HCT116 (cell line): ENCODE measurements around the gene CACNA1E. TPM values are rescaled to one million over a fixed set of nuclear protein-coding genes. Genes with fewer than 3 reads are reported as not detected.

ENCODE experiments used
- ATF3 ChIP-seq: IDR thresholded peaks from 2 replicates; pipeline ENCODE4 v1.6.1; 2012
- CEBPB ChIP-seq: IDR thresholded peaks from 2 replicates; pipeline ENCODE4 v1.6.1; 2012; ENCODE audit warnings: low read depth
- CTCF ChIP-seq, 3 experiments: fragments of 200-600 bp in 1 of 3; sonication (generic) in 1 of 3; IDR thresholded peaks in 2 of 3; conservative IDR thresholded peaks in 1 of 3; 2 replicates each; pipeline ENCODE4 v1.5.1; 2012 to 2017; ENCODE audit warnings: low read depth in 2 of 3, low read length in 2 of 3, antibody characterized with exemption in 1 of 3, borderline replicate concordance in 1 of 3, control low read depth in 1 of 3, mild to moderate bottlenecking in 1 of 3, mixed read lengths in 1 of 3, mixed run types in 1 of 3, moderate library complexity in 1 of 3; ENCODE audit not compliant: insufficient read depth in 1 of 3
- POLR2A ChIP-seq: IDR thresholded peaks from 2 replicates; pipeline ENCODE4 v1.7.0; 2011; ENCODE audit warnings: borderline replicate concordance; ENCODE audit not compliant: insufficient read depth, insufficient read length; ENCODE audit errors: extremely low read depth
- RAD21 ChIP-seq: IDR thresholded peaks from 2 replicates; pipeline ENCODE4 v1.6.1; 2012; ENCODE audit warnings: low read depth, mild to moderate bottlenecking
- REST ChIP-seq: IDR thresholded peaks from 2 replicates; pipeline ENCODE4 v1.6.1; 2012; ENCODE audit warnings: low read depth
- TCF7L2 ChIP-seq: IDR thresholded peaks from 2 replicates; pipeline ENCODE4 v1.7.0; 2011; ENCODE audit warnings: borderline replicate concordance, inconsistent platforms; ENCODE audit not compliant: insufficient read depth, insufficient read length; ENCODE audit errors: extremely low read depth
- ZFX ChIP-seq: fragments of 450-650 bp; IDR thresholded peaks from 2 replicates; pipeline ENCODE4 v1.6.1; 2017
- total RNA-seq: library from RNA; stranded (reverse); gene quantifications from one replicate; pipeline ENCODE4 v1.2.1, GENCODE V29; 2021; ENCODE audit not compliant: unreplicated experiment
- TF ChIP-seq, protein P1 (sequence below): IDR thresholded peaks from 2 replicates; pipeline ENCODE4 v1.6.1; 2012

Gene CACNA1E
- total RNA-seq, 1 experiment from 2014 or later, result 0.02 TPM

DNA sequence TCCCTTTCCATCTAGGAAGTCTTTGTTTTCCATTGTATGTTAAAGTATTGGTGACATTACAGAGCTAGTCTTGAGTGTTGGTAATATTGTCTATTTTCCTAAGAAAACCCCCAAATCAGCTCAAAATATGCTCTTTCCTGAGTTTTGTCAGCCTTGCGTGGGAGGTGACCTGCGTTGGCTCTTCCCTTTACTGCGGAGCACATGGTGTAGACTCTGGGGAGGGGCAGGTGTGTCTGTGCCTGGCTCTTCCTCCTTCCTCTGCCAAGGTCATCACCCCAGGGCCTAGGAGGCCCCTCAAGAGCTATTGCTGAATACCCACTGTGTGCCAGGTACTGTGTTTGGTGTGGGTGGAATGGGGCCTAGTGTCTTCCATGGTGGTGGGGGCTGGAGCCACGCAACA, 33.4 kb downstream of the CACNA1E start (continued):
- no peak for TF ChIP-seq CTCF (IDR thresholded peaks at IDR 0.05 in 2 of 3, conservative IDR thresholded peaks at IDR 0.05 in 1 of 3; ENCODE audit: borderline replicate concordance in 1 of 3, insufficient read depth in 1 of 3, low read depth in 2 of 3, low read length in 2 of 3)
- TF ChIP-seq TCF7L2, result no peak
- no peak for TF ChIP-seq ATF3
- TF ChIP-seq, protein P1, sequence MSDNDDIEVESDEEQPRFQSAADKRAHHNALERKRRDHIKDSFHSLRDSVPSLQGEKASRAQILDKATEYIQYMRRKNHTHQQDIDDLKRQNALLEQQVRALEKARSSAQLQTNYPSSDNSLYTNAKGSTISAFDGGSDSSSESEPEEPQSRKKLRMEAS, result no peak
- no peak for TF ChIP-seq POLR2A
- no peak for TF ChIP-seq RAD21
- TF ChIP-seq ZFX, result no peak
- TF ChIP-seq CEBPB, result no peak
- no peak for TF ChIP-seq REST
